KMS-11 (cell line): ENCODE measurements around the gene ZNF444.
A peak's percentile ranks its signal among the peaks of the same experiment; 100 is the strongest.

Source experiments
- H2AFZ ChIP-seq: fragments of 200-600 bp; sonication (generic); 2 replicates; pipeline ENCODE4 v1.6.1; 2016; ENCODE audit warnings: antibody characterized with exemption, mixed run types, low read depth
- H3K27ac ChIP-seq: fragments of 200-600 bp; sonication (generic); 2 replicates; pipeline ENCODE4 v1.6.1; 2016; ENCODE audit warnings: mild to moderate bottlenecking, mixed run types
- H3K27me3 ChIP-seq: fragments of 200-600 bp; sonication (generic); 2 replicates; pipeline ENCODE4 v1.6.1; 2017; ENCODE audit warnings: mild to moderate bottlenecking, low read depth, mixed run types, moderate library complexity; ENCODE audit not compliant: insufficient read depth
- H3K36me3 ChIP-seq: fragments of 200-600 bp; sonication (generic); 2 replicates; pipeline ENCODE4 v1.6.1; 2017; ENCODE audit warnings: mild to moderate bottlenecking, mixed run types; ENCODE audit not compliant: insufficient read depth
- H3K4me1 ChIP-seq: fragments of 200-600 bp; sonication (generic); 2 replicates; pipeline ENCODE4 v1.6.1; 2016; ENCODE audit warnings: mild to moderate bottlenecking, low read depth, mixed run types; ENCODE audit not compliant: poor library complexity, severe bottlenecking
- H3K4me2 ChIP-seq: fragments of 200-600 bp; sonication (generic); 2 replicates; pipeline ENCODE4 v1.7.0; 2016; ENCODE audit warnings: mild to moderate bottlenecking, mixed run types
- H3K4me3 ChIP-seq: fragments of 200-600 bp; sonication (generic); IDR thresholded peaks from 2 replicates; pipeline ENCODE4 v1.6.1; 2017; ENCODE audit warnings: low read depth, low read length, mixed read lengths; ENCODE audit not compliant: insufficient read depth
- H3K79me2 ChIP-seq: fragments of 200-600 bp; sonication (generic); 2 replicates; pipeline ENCODE4 v1.6.1; 2016; ENCODE audit warnings: low read depth, mixed run types; ENCODE audit not compliant: insufficient read depth
- H3K9ac ChIP-seq: fragments of 200-600 bp; sonication (generic); 2 replicates; pipeline ENCODE4 v1.6.1; 2016; ENCODE audit warnings: mild to moderate bottlenecking, mixed run types
- H4K20me1 ChIP-seq: fragments of 200-600 bp; sonication (generic); 2 replicates; pipeline ENCODE4 v1.6.1; 2016; ENCODE audit warnings: mild to moderate bottlenecking, mixed run types; ENCODE audit not compliant: insufficient read depth
- CTCF ChIP-seq: fragments of 200-600 bp; sonication (generic); conservative IDR thresholded peaks from 2 replicates; pipeline ENCODE4 v1.6.1; 2017; ENCODE audit warnings: low read depth, mild to moderate bottlenecking, antibody characterized with exemption, low read length, moderate library complexity, mixed read lengths

ZNF444 gene

GRCh38 chr19:56132316-56132822 lies 8.7 kb upstream of the ZNF444 start:
- Histone ChIP-seq H2AFZ (no peak overlapping the region), H3K27ac (no peak overlapping the region), H3K9ac (no peak overlapping the region), H3K27me3 (no peaks in the 10 kb centered on the region), H3K4me2 (no peak overlapping the region), H3K79me2 (no peaks in the 10 kb centered on the region), H3K36me3 (no peaks in the 10 kb centered on the region), H3K4me1 (peaks cover 6% of the 10 kb centered on the region), H4K20me1 (no peaks in the 10 kb centered on the region), H3K4me3 (no peak overlapping the region)
- no peak for TF ChIP-seq CTCF

- Histone ChIP-seq H3K79me2 (no peaks in the 10 kb centered on the region), H4K20me1 (no peaks in the 10 kb centered on the region), H3K36me3 (no peaks in the 10 kb centered on the region), H3K27me3 (no peaks in the 10 kb centered on the region), H3K4me2 (no peak overlapping the region), H3K9ac (no peak overlapping the region), H3K4me3 (no peak overlapping the region), H3K27ac (no peak overlapping the region), H2AFZ (no peak overlapping the region), H3K4me1 (peaks cover 9% of the 10 kb centered on the region)
- TF ChIP-seq CTCF: no peak
These were observed 7.0 kb upstream of the ZNF444 start for GRCh38 chr19:56133858-56134653.

GRCh38 chr19:56134654-56134921 lies 6.5 kb upstream of the ZNF444 start:
- no peaks in the 10 kb centered on the region for H3K27me3 ChIP-seq
- H3K4me1 ChIP-seq: peaks cover 12% of the 10 kb centered on the region
- no peak for TF ChIP-seq CTCF
- H3K4me3 ChIP-seq: no peak overlapping the region
- no peak overlapping the region for H3K4me2 ChIP-seq
- no peak overlapping the region for H2AFZ ChIP-seq
- H3K27ac ChIP-seq: no peak overlapping the region
- no peaks in the 10 kb centered on the region for H3K79me2 ChIP-seq
- no peak overlapping the region for H3K9ac ChIP-seq
- H4K20me1 ChIP-seq: no peaks in the 10 kb centered on the region
- H3K36me3 ChIP-seq: no peaks in the 10 kb centered on the region

GRCh38 chr19:56136362-56136761 lies 4.7 kb upstream of the ZNF444 start:
- peak overlapping the region; percentile 44; the same call in 1 of the 2 replicates for H3K4me2 ChIP-seq
- H3K27ac ChIP-seq: peak overlapping the region; percentile 52
- H2AFZ ChIP-seq: peak overlapping the region; percentile 35; the same call in 1 of the 2 replicates
- peaks cover 19% of the 10 kb centered on the region for H3K4me1 ChIP-seq
- H3K79me2 ChIP-seq: no peaks in the 10 kb centered on the region
- no peaks in the 10 kb centered on the region for H3K27me3 ChIP-seq
- no peak overlapping the region for H3K4me3 ChIP-seq
- peak overlapping the region; percentile 4; the same call in 1 of the 2 replicates for H3K9ac ChIP-seq
- no peak for TF ChIP-seq CTCF
- H3K36me3 ChIP-seq: no peaks in the 10 kb centered on the region
- H4K20me1 ChIP-seq: no peaks in the 10 kb centered on the region
